Ectodermal cell (in vitro differentiated cells): Measurements from ENCODE around the gene OPN1MW2. TPM values are rescaled to one million over a fixed set of nuclear protein-coding genes. Genes with fewer than 3 reads are reported as not detected.
"Not testable (repeated sequence)": the region's sequence is repeated elsewhere in the genome, so short reads cannot be mapped to it uniquely, and the experiment has no call there.

Experiments used
- H3K27ac ChIP-seq: 2 replicates; pipeline ENCODE4 v1.7.0; 2013; ENCODE audit warnings: mild to moderate bottlenecking, low read depth, low read length; ENCODE audit not compliant: insufficient read depth, poor library complexity, severe bottlenecking
- H3K27me3 ChIP-seq: 2 replicates; pipeline ENCODE4 v1.7.0; 2013; ENCODE audit warnings: mild to moderate bottlenecking, low read length; ENCODE audit not compliant: insufficient read depth, control insufficient read depth, poor library complexity, severe bottlenecking
- H3K36me3 ChIP-seq: one replicate; pipeline ENCODE4 v1.7.0; 2013; ENCODE audit warnings: low read length; ENCODE audit not compliant: control insufficient read depth, insufficient read depth
- H3K4me1 ChIP-seq: one replicate; pipeline ENCODE4 v1.7.0; 2013; ENCODE audit warnings: low read length; ENCODE audit not compliant: control insufficient read depth, insufficient read depth
- H3K4me3 ChIP-seq: 2 replicates; pipeline ENCODE4 v1.7.0; 2013; ENCODE audit warnings: low read depth, low read length, control low read depth; ENCODE audit not compliant: insufficient read depth
- H3K9me3 ChIP-seq: 2 replicates; pipeline ENCODE4 v1.7.0; 2013; ENCODE audit warnings: mild to moderate bottlenecking, low read length, moderate library complexity; ENCODE audit not compliant: control insufficient read depth
- WGBS, 2 experiments: methylation state at CpG; one replicate each; pipeline ENCODE4 v1.1.7; 2013; ENCODE audit warnings: missing lambda C conversion rate in 2 of 2; 5-methylcytosine and 5-hydroxymethylcytosine counted together
- polyA plus RNA-seq, 4 experiments: library from polyadenylated mRNA; stranded (reverse); fragments of 50-300 nt; gene quantifications; one replicate each; pipeline ENCODE4 v1.2.3, GENCODE V29; 2013

Gene OPN1MW2
- not detected for polyA plus RNA-seq (2013, experiment 1 of 4)
- polyA plus RNA-seq (2013, experiment 2 of 4) = not detected
- polyA plus RNA-seq (2013, experiment 3 of 4) = not detected
- polyA plus RNA-seq (2013, experiment 4 of 4) = not detected

DNA sequence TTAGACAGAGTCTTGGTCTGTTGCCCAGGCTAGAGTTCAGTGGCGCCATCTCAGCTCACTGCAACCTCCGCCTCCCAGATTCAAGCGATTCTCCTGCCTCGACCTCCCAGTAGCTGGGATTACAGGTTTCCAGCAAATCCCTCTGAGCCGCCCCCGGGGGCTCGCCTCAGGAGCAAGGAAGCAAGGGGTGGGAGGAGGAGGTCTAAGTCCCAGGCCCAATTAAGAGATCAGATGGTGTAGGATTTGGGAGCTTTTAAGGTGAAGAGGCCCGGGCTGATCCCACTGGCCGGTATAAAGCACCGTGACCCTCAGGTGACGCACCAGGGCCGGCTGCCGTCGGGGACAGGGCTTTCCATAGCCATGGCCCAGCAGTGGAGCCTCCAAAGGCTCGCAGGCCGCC, at the start of gene OPN1MW2:
OPN1MW2 (plus strand) TSS at position 301 of the 400 bp plus-strand sequence; CDS start at position 361, 60 bp downstream.
- H3K27me3 ChIP-seq, H3K36me3 ChIP-seq, H3K9me3 ChIP-seq, H3K27ac ChIP-seq, H3K4me1 ChIP-seq, H3K4me3 ChIP-seq: not testable (repeated sequence)
- whole genome bisulfite sequencing, 2 experiments = no CpG with 5 or more reads among the region's 16 CpGs

- no CpG with 5 or more reads among the region's 11 CpGs for WGBS, 2 experiments
- not testable (repeated sequence) for H3K4me3 ChIP-seq, H3K27ac ChIP-seq, H3K27me3 ChIP-seq, H3K9me3 ChIP-seq, H3K36me3 ChIP-seq, H3K4me1 ChIP-seq
Measured at GRCh38 chrX:154172535-154172943, 47.0 kb upstream of the OPN1MW2 start.

DNA sequence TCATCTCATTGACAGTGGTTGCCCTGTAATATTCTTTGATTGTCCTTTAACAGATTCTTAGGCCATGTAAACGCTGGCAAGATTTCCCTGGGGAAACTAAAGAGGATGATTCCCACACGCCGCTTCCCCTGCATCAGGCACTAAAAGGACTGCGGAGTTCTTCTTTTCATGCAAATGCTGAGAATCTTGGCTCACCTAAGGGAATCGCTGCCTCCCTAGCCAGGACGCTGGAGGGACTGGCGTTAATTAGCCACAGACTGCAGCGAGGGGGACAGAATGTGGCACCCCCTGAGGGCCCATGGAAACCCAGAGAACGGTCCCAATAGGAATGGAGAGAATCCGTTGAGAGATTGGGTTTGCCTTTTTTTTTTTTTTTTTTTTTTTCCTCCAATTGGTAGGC, 45.2 kb upstream of the OPN1MW2 start:
- not testable (repeated sequence) for H3K4me3 ChIP-seq, H3K27ac ChIP-seq, H3K9me3 ChIP-seq, H3K4me1 ChIP-seq, H3K27me3 ChIP-seq, H3K36me3 ChIP-seq
- no CpG with 5 or more reads among the region's 10 CpGs for WGBS, 2 experiments

GRCh38 chrX:154182296-154182695, 37.3 kb upstream of the OPN1MW2 start, which contains the start of gene OPN1MW:
Gene OPN1MW, plus strand, starts transcription at chrX:154182596. Its CDS starts 82 bp downstream, at chrX:154182678.
- not testable (repeated sequence) for H3K36me3 ChIP-seq, H3K4me1 ChIP-seq
- WGBS, 2 experiments = no CpG with 5 or more reads among the region's 14 CpGs

GRCh38 chrX:154183794-154184193, 35.8 kb upstream of the OPN1MW2 start:
- H3K4me3 ChIP-seq, H3K4me1 ChIP-seq, H3K27ac ChIP-seq, H3K36me3 ChIP-seq, H3K9me3 ChIP-seq, H3K27me3 ChIP-seq: not testable (repeated sequence)
- no CpG with 5 or more reads among the region's 8 CpGs for whole genome bisulfite sequencing, 2 experiments

More at GRCh38 chrX:154182296-154182695, 37.3 kb upstream of the OPN1MW2 start, which contains the start of gene OPN1MW:
- not testable (repeated sequence) for H3K27me3 ChIP-seq, H3K27ac ChIP-seq, H3K9me3 ChIP-seq, H3K4me3 ChIP-seq

DNA sequence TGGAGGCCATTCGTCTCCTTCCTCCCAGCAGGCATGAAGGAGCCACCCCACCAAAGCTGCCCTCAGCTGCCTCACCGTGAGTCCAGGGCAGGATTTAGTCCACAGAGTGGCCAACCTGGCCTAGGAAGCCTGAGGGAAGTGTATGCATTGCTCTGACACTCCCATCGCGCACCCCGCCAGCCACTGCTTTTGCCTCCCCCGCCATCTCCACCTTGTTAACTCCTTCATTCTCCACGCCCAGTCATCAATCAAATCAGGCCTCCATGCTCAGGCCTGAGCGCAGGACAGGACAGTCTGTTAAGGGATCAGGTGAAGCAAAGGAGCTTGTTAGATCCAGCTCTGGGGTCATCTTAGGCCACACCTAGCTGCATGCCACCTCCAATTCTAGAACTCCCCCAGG, 26.7 kb upstream of the OPN1MW2 start:
- H3K36me3 ChIP-seq, H3K27ac ChIP-seq, H3K4me1 ChIP-seq, H3K9me3 ChIP-seq, H3K27me3 ChIP-seq, H3K4me3 ChIP-seq: not testable (repeated sequence)
- no CpG with 5 or more reads among the region's 8 CpGs for WGBS, 2 experiments

DNA sequence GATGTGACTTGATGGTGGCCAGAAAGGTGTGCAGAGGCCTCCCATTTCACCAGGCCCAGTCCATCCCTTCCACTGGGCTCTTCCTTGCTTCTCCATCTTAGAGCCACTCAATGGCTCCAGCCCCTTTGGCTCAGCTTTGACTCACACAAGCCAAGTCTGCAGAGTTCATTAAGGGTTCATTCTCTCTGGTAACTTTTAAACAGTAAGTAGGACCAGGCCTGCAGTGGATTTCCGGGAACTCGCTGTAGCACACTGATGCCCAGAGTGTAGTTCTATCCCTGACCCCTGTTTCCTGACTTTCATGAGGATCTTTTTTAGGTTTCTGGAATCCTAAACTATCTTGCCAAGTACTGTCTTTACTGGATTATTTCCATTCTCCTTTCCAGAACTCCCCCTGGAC, 25.2 kb upstream of the OPN1MW2 start:
- not testable (repeated sequence) for H3K4me3 ChIP-seq, H3K4me1 ChIP-seq, H3K27me3 ChIP-seq, H3K36me3 ChIP-seq, H3K9me3 ChIP-seq, H3K27ac ChIP-seq
- WGBS, 2 experiments = no CpG with 5 or more reads among the region's 2 CpGs

DNA sequence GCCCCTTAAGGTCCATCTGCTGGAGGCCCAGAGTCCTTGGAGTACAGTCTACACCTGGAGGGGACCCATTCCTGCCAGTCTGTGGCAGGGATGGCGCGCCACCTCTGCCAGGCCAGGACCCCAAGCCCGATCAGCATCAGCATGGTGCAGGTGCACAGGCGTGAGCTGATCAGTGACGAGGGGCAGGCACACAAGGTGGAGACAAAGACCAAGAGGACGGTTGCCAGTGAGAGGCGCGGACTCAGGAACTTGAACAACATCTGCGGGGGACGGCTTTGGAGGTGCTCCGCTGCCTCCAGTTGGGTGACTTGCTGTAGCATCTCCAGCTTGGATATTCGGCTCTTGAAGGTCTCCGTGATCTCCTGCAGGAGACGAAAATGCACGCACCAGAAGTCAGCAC, 23.1 kb upstream of the OPN1MW2 start:
- H3K9me3 ChIP-seq, H3K27me3 ChIP-seq, H3K36me3 ChIP-seq, H3K4me1 ChIP-seq, H3K4me3 ChIP-seq, H3K27ac ChIP-seq: not testable (repeated sequence)
- WGBS, 2 experiments = no CpG with 5 or more reads among the region's 15 CpGs

DNA sequence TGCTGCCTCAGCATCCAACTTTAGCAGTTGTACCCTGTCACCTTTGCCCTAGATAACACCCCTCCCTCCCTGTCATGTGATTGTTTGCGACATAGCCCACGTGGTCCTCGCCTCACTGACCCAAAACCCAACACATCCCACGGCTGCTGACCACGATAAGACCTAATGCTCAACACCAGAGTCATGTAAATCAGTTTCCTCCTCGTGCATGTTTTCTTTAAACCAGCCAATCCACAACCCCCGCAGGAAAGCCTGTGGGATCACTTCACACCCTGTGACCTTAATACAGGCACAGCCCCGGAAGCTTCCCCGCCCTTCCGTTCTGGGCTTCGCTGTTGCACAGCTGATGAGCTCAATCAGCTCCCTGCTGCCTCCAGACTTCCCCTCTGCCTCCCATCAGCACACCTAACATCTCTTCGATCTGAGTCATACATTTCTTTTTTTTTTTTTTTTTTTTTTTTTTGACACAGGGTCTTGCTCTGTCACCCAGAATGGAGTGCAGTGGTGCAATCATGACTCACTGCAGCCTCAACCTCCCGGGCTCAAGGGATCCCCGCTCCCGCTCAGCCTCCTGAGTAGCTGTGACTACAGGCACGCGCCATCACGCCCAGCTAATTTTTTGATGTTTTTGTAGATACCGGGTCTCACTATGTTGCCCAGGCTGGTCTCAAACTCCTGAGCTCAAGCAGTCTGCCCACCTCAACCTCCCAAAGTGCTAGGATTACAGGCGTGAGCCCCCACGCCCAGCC, 9.7 kb upstream of the OPN1MW2 start:
- WGBS, 2 experiments = no CpG with 5 or more reads among the region's 21 CpGs
- not testable (repeated sequence) for H3K4me3 ChIP-seq, H3K36me3 ChIP-seq, H3K27ac ChIP-seq, H3K4me1 ChIP-seq, H3K9me3 ChIP-seq, H3K27me3 ChIP-seq

DNA sequence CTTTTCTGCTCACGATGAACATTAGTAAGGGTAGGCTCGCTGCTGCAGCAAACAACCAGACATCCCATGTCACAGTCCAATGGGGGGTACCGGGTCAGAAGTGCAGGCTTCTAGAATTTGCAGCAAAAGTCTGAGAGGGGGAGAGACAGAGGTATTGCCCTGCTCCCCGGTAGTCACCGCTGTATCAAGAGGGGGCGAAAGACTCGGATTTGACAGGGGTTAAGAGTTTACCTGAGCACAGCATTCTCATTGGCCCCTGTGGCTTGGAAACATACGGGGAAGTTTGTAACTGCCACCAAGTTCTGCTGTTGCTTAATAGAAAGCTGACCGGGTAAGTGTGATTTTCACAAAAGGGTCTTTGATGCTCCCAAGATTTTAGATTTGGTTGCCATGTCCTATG, 8.5 kb upstream of the OPN1MW2 start:
- not testable (repeated sequence) for H3K27ac ChIP-seq, H3K27me3 ChIP-seq, H3K36me3 ChIP-seq, H3K9me3 ChIP-seq, H3K4me1 ChIP-seq, H3K4me3 ChIP-seq
- 59 to 70% methylated on average over 4 of the region's 9 CpGs for WGBS, 2 experiments

DNA sequence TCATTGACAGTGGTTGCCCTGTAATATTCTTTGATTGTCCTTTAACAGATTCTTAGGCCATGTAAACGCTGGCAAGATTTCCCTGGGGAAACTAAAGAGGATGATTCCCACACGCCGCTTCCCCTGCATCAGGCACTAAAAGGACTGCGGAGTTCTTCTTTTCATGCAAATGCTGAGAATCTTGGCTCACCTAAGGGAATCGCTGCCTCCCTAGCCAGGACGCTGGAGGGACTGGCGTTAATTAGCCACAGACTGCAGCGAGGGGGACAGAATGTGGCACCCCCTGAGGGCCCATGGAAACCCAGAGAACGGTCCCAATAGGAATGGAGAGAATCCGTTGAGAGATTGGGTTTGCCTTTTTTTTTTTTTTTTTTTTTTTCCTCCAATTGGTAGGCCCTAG, 8.1 kb upstream of the OPN1MW2 start:
- H3K27me3 ChIP-seq, H3K9me3 ChIP-seq, H3K4me3 ChIP-seq, H3K4me1 ChIP-seq, H3K36me3 ChIP-seq, H3K27ac ChIP-seq: not testable (repeated sequence)
- WGBS, 2 experiments = no CpG with 5 or more reads among the region's 10 CpGs
